Measurements from ENCODE around the gene IRX2. TPM values are rescaled to one million over a fixed set of nuclear protein-coding genes. Genes with fewer than 3 reads are reported as not detected.

Gene IRX2
- total and polyA plus RNA-seq, 2 of the 4 experiments (the other 2 are of a cell fraction): 0.36 to 0.97 TPM

GRCh38 chr5:2747363-2748162, 3.9 kb downstream of the IRX2 start:
- TF ChIP-seq CTCF (conservative IDR thresholded peaks at IDR 0.05; ENCODE audit: low read depth, low read length): no peak
- TF ChIP-seq RCOR1 (IDR thresholded peaks at IDR 0.05; ENCODE audit: insufficient replicate concordance, low read length): no peak
- TF ChIP-seq MAFK (IDR thresholded peaks at IDR 0.05; ENCODE audit: low read depth, low read length): no peak
- no peak for TF ChIP-seq RFX5 (IDR thresholded peaks at IDR 0.05; ENCODE audit: low read depth, low read length)
- no peak for TF ChIP-seq USF2 (IDR thresholded peaks at IDR 0.05; ENCODE audit: low read depth, low read length)
- TF ChIP-seq ELK1 (IDR thresholded peaks at IDR 0.05; ENCODE audit: borderline replicate concordance, low read depth, low read length): no peak
- no peak for TF ChIP-seq POLR2A (IDR thresholded peaks at IDR 0.05; ENCODE audit: low read depth, low read length)
- H2BK120ac ChIP-seq (ENCODE audit: low read depth, low read length): no peak overlapping the region
- H2BK5ac ChIP-seq (ENCODE audit: low read depth, low read length, poor library complexity, severe bottlenecking): no peak overlapping the region
- H3K9me1 ChIP-seq (ENCODE audit: insufficient read depth, low read length): no peaks in the 10 kb centered on the region
- no peak overlapping the region for H2BK20ac ChIP-seq (ENCODE audit: low read depth, low read length)
- no peak overlapping the region for H3K4me2 ChIP-seq (ENCODE audit: low read depth, low read length)
- ChIA-PET POLR2A (ENCODE audit: unreplicated experiment) (no interaction called here), CTCF (interaction anchor here (1.5 kb wide), 1 partner anchor 9 kb away, joined by 5 read pairs; no protein-coding TSS in a partner anchor)
- no peak overlapping the region for H2AFZ ChIP-seq (replicated peaks; ENCODE audit: low read length, poor library complexity)
- H4K20me1 ChIP-seq (ENCODE audit: insufficient read depth, low read length): no peaks in the 10 kb centered on the region
- H3K79me1 ChIP-seq (ENCODE audit: low read depth in 1 of 2, low read length in 2 of 2): no peaks in the 10 kb centered on the region
- H3K56ac ChIP-seq (ENCODE audit: extremely low read depth, insufficient read depth, low read length): no peak overlapping the region
- H2AK5ac ChIP-seq (ENCODE audit: low read depth, low read length): no peak overlapping the region
- in situ Hi-C loops (cut with MboI; ENCODE audit: low sequenced_read_pairs) (no loop called here), dilution Hi-C loops (cut with HindIII; ENCODE audit: low sequenced_read_pairs, unreplicated experiment) (no loop called here), intact Hi-C loops (cut with micrococcal nuclease) (no loop called here)
- no peak overlapping the region for H3K14ac ChIP-seq (replicated peaks; ENCODE audit: low read depth, low read length)
- peaks cover 7% of the 10 kb centered on the region; the same call in 1 of the 2 replicates for H3K9me3 ChIP-seq (ENCODE audit: control insufficient read depth, insufficient read depth, low read length)
- no peak overlapping the region for H3K4me3 ChIP-seq (ENCODE audit: insufficient read depth, low read depth, low read length)
- H4K5ac ChIP-seq (ENCODE audit: low read depth, low read length): no peak overlapping the region
- no peak overlapping the region for H3K23ac ChIP-seq (ENCODE audit: low read depth, low read length)
- H2BK15ac ChIP-seq (ENCODE audit: low read depth, low read length): no peak overlapping the region
- no peak overlapping the region for H2AK9ac ChIP-seq (replicated peaks; ENCODE audit: low read depth, low read length, poor library complexity)
- no peak overlapping the region for H4K8ac ChIP-seq (ENCODE audit: low read depth in 2 of 2, low read length in 2 of 2)
- H3K4me1 ChIP-seq (ENCODE audit: control insufficient read depth, insufficient read depth, low read length): no peaks in the 10 kb centered on the region
- no peak overlapping the region for H4K91ac ChIP-seq (ENCODE audit: insufficient read depth, low read depth, low read length)
- DNase-seq: no peak
- no peak for ATAC-seq (ENCODE audit: low read depth)
- no peak overlapping the region for H3K27ac ChIP-seq (ENCODE audit: insufficient read depth, low read length)
- WGBS, 2 experiments (ENCODE audit: extremely low coverage in 2 of 2, insufficient read length in 1 of 2): 35% methylated on average over 7 of the region's 26 CpGs; no CpG with 5 or more reads in 1 of the 2 experiments
- H3K9ac ChIP-seq (ENCODE audit: low read depth, low read length): no peak overlapping the region
- no peak overlapping the region for H3K18ac ChIP-seq (ENCODE audit: low read depth, low read length)
- no TSS peak for BruUV-seq (replicated peaks)
- H3K27me3 ChIP-seq (ENCODE audit: control insufficient read depth, insufficient read depth, low read length): peaks cover 24% of the 10 kb centered on the region
- H3K4ac ChIP-seq (ENCODE audit: low read depth, low read length): no peak overlapping the region
- no peaks in the 10 kb centered on the region for H3K36me3 ChIP-seq (ENCODE audit: control insufficient read depth, insufficient read depth, low read length)
